HepG2 (cell line): ENCODE measurements around the gene C11orf68. TPM values are rescaled to one million over a fixed set of nuclear protein-coding genes. Genes with fewer than 3 reads are reported as not detected.
A peak's percentile ranks its signal among the peaks of the same experiment; 100 is the strongest.

Experiments
- ATAC-seq: fragments of 200-7000 bp; cut with Tn5 transposase; 3 replicates; pipeline ENCODE4 v1.9.1; 2020; ENCODE audit warnings: mild to moderate bottlenecking, moderate library complexity
- BruUV-seq: library from RNA; stranded (reverse); fragments of 400-500 nt; replicated peaks from 2 replicates; lab custom pipeline; 2021; lab: Mats Ljungman, UMichigan
- CTCF ChIA-PET: fragments of 300-600 bp; formaldehyde crosslinking; extraction: SDS; loops from one replicate; lab custom pipeline; 2021; ENCODE audit warnings: low total read pairs, inconsistent platforms, low intra/inter-chr PET ratio; lab: Yijun Ruan, JAX
- POLR2A ChIA-PET: fragments of 350-600 bp; sonication (Branson Sonifier 250); formaldehyde crosslinking; loops from one replicate; lab custom pipeline; 2020; ENCODE audit warnings: antibody characterized with exemption, inconsistent platforms; lab: Yijun Ruan, JAX
- DNase-seq: peaks from one replicate; pipeline ENCODE4 v3.0.0-alpha.2; 2015; ENCODE audit warnings: low spot score
- FAIRE-seq: peaks from 3 replicates; lab custom pipeline; 2011; peaks lifted over from hg19 to GRCh38; lab: Jason Lieb, UNC
- H2AFZ ChIP-seq: one replicate; pipeline ENCODE4 v1.6.1; 2011; ENCODE audit warnings: low read length, inconsistent platforms
- H3K27ac ChIP-seq: fragments of 300-600 bp; 3 replicates; pipeline ENCODE4 v1.8.0; 2011; ENCODE audit warnings: mixed run types, mild to moderate bottlenecking, mixed read lengths, low read length, inconsistent platforms; ENCODE audit not compliant: insufficient read depth; ENCODE audit errors: extremely low read length
- H3K27me3 ChIP-seq, 2 experiments: fragments of 200-600 bp in 1 of 2; 2 replicates in 1 of 2; 3 replicates in 1 of 2; pipeline versions ENCODE4 v1.6.0 to v1.8.0; 2011; ENCODE audit warnings: low read length in 2 of 2, mild to moderate bottlenecking in 2 of 2, moderate library complexity in 2 of 2, inconsistent platforms in 1 of 2; ENCODE audit not compliant: insufficient read depth in 2 of 2, control insufficient read depth in 1 of 2
- H3K36me3 ChIP-seq, 2 experiments: fragments of 200-600 bp in 1 of 2; replicated peaks in 1 of 2; 2 replicates in 1 of 2; 3 replicates in 1 of 2; pipeline versions ENCODE4 v1.5.1 to v1.8.0; 2011; ENCODE audit warnings: low read length in 2 of 2, inconsistent platforms in 1 of 2; ENCODE audit not compliant: insufficient read depth in 2 of 2, control insufficient read depth in 1 of 2
- H3K4me1 ChIP-seq: 2 replicates; pipeline ENCODE4 v1.5.1; 2012; ENCODE audit warnings: low read length, inconsistent platforms; ENCODE audit not compliant: insufficient read depth
- H3K4me2 ChIP-seq: 2 replicates; pipeline ENCODE4 v1.6.0; 2011; ENCODE audit warnings: low read depth, low read length, inconsistent platforms
- H3K4me3 ChIP-seq, 3 experiments: fragments of 200-600 bp in 1 of 3; sonication (generic), shearing (Covaris generic) in 1 of 3; replicated peaks in 1 of 3; 2 replicates each; pipeline ENCODE4 v1.5.1; 2011 to 2016; ENCODE audit warnings: low read length in 3 of 3, inconsistent platforms in 2 of 3, low read depth in 2 of 3, mild to moderate bottlenecking in 2 of 3, control low read depth in 1 of 3, mixed read lengths in 1 of 3; ENCODE audit not compliant: insufficient read depth in 1 of 3
- H3K79me2 ChIP-seq: one replicate; pipeline ENCODE4 v1.6.1; 2011; ENCODE audit warnings: low read length, inconsistent platforms; ENCODE audit not compliant: insufficient read depth
- H3K9ac ChIP-seq: 2 replicates; pipeline ENCODE4 v1.6.0; 2011; ENCODE audit warnings: mild to moderate bottlenecking, low read depth, low read length, inconsistent platforms; ENCODE audit not compliant: insufficient read depth
- H3K9me3 ChIP-seq: 2 replicates; pipeline ENCODE4 v1.5.1; 2012; ENCODE audit warnings: mild to moderate bottlenecking, low read length
- H4K20me1 ChIP-seq: 2 replicates; pipeline ENCODE4 v1.6.0; 2011; ENCODE audit warnings: inconsistent platforms, mild to moderate bottlenecking, low read length, moderate library complexity; ENCODE audit not compliant: insufficient read depth
- ATF1 ChIP-seq: IDR thresholded peaks from 2 replicates; pipeline ENCODE4 v1.6.1; 2016; ENCODE audit warnings: mild to moderate bottlenecking, control low read depth
- HES4 ChIP-seq: sonication (generic); formaldehyde crosslinking; IDR thresholded peaks from 2 replicates; pipeline ENCODE4 v1.9.0; 2021; ENCODE audit warnings: mild to moderate bottlenecking, missing genetic modification reagents, borderline replicate concordance
- JDP2 ChIP-seq: sonication (generic); formaldehyde crosslinking; IDR thresholded peaks from 2 replicates; pipeline ENCODE4 v1.8.1; 2022; ENCODE audit warnings: missing genetic modification reagents, borderline replicate concordance
- KDM5B ChIP-seq: sonication (generic); formaldehyde crosslinking; IDR thresholded peaks from 2 replicates; pipeline ENCODE4 v1.4.0; 2020; ENCODE audit warnings: missing genetic modification reagents, mild to moderate bottlenecking, borderline replicate concordance
- NRL ChIP-seq: sonication (generic); formaldehyde crosslinking; IDR thresholded peaks from 2 replicates; pipeline ENCODE4 v1.5.0; 2020; ENCODE audit warnings: missing genetic modification reagents, mild to moderate bottlenecking, moderate library complexity, borderline replicate concordance
- SIX4 ChIP-seq: sonication (generic); formaldehyde crosslinking; IDR thresholded peaks from 2 replicates; pipeline ENCODE4 v1.4.0; 2020; ENCODE audit warnings: missing genetic modification reagents
- SUZ12 ChIP-seq: fragments of 150-350 bp; IDR thresholded peaks from 2 replicates; pipeline ENCODE4 v1.6.1; 2014; ENCODE audit warnings: low read depth, low read length
- ZFY ChIP-seq: sonication (generic); formaldehyde crosslinking; IDR thresholded peaks from 2 replicates; pipeline ENCODE4 v1.4.0; 2020; ENCODE audit warnings: missing genetic modification reagents
- ZNF343 ChIP-seq: sonication (generic); formaldehyde crosslinking; IDR thresholded peaks from 2 replicates; pipeline ENCODE4 v1.4.0; 2020; ENCODE audit warnings: mild to moderate bottlenecking, missing genetic modification reagents
- ZNF629 ChIP-seq: sonication (generic); formaldehyde crosslinking; conservative IDR thresholded peaks from 2 replicates; pipeline ENCODE4 v1.5.0; 2020; ENCODE audit warnings: missing genetic modification reagents
- ZSCAN21 ChIP-seq: sonication (generic); formaldehyde crosslinking; IDR thresholded peaks from 2 replicates; pipeline ENCODE4 v1.8.0; 2022; ENCODE audit warnings: mild to moderate bottlenecking, missing genetic modification reagents, moderate library complexity, borderline replicate concordance
- WGBS: methylation state at CpG from one replicate; pipeline ENCODE4 v1.1.6; 2017; ENCODE audit warnings: low lambda C conversion rate; 5-methylcytosine and 5-hydroxymethylcytosine counted together
- in situ Hi-C: cut with HindIII; loops from 2 replicates; pipeline ENCODE4 v1.10.0; 2017; ENCODE audit warnings: low pct_unique_long_range_greater_than_20kb; ENCODE audit not compliant: extremely low pct_ligation_motif_present
- intact Hi-C: fragments of 100-400 bp; cut with micrococcal nuclease; formaldehyde crosslinking; loops from one replicate; pipeline ENCODE4 v1.10.0; 2022; ENCODE audit not compliant: unreplicated experiment
- polyA plus RNA-seq, 8 experiments: library from polyadenylated mRNA; depleted of rRNA in 3 of 8; stranded (reverse) in 7 of 8; unstranded in 1 of 8; fragments of >200 nt; fragmentation: Illumina TruSeq in 4 of 8; extraction: Trizol in 4 of 8; gene quantifications; 2 replicates each; pipeline versions ENCODE4 v1.2.1 to v1.2.3, GENCODE V29; 2011 to 2016; ENCODE audit warnings: low read depth in 4 of 8, missing spikeins in 1 of 8, mixed read lengths in 1 of 8; ENCODE audit not compliant: insufficient read depth in 1 of 8
- total RNA-seq, 5 experiments: library from RNA; depleted of rRNA; stranded (reverse); fragments of >200 nt; fragmentation: Illumina TruSeq; extraction: Trizol; gene quantifications; 2 replicates each; pipeline ENCODE4 v1.2.3, GENCODE V29; 2016; ENCODE audit warnings: low read depth in 1 of 5
- TF ChIP-seq, protein P1 (sequence below): sonication (generic); formaldehyde crosslinking; IDR thresholded peaks from 2 replicates; pipeline ENCODE4 v1.5.0; 2020; ENCODE audit warnings: missing genetic modification reagents
- TF ChIP-seq, protein P2 (sequence below): sonication (generic); formaldehyde crosslinking; IDR thresholded peaks from 2 replicates; pipeline ENCODE4 v1.4.0; 2020; ENCODE audit warnings: missing genetic modification reagents

Gene C11orf68
- total and polyA plus RNA-seq, 2 of the 13 experiments (the other 11 are each of a cell fraction or from before 2014, with no cell fraction given): 8.4 to 28.3 TPM

DNA sequence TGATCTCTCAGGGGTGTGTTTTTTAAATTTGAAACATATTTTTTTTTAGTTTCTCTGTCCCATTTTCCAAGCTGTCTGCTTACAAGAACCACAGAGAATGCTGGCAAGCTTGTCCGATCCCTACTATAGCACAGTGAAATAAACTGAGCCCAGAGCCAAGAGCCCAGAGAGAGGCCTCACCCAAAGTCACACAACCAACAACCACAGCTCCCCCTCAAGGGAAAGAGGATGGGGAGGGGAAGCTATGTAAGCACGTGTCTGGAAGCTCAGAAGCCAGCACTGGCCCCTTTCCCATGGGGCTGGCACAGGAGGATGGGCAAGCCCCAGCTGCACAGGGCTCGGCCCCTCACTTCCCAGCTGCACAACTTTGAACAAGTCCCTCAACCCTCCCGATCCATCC is 39.4 kb upstream of the C11orf68 start:
- Histone ChIP-seq H3K9me3 (no peaks in the 10 kb centered on the region), H3K4me3 (no peak overlapping the region), H3K4me1 (peaks cover 60% of the 10 kb centered on the region), H3K4me2 (no peak overlapping the region)
- 65% methylated on average over 4 of the region's 4 CpGs for WGBS
- TF ChIP-seq ZSCAN21 (CRISPR knock-in tag) (no peak), ZNF629 (CRISPR knock-in tag) (0 out of 2 replicates have a peak, but pooled peaks have one; percentile 9)
- TF ChIP-seq, all 625 proteins: peak for 1
- Histone ChIP-seq H4K20me1 (no peaks in the 10 kb centered on the region), H3K79me2 (peaks cover 15% of the 10 kb centered on the region), H3K27me3 (no peaks in the 10 kb centered on the region; a peak in 1 of 5 replicates), H2AFZ (no peak overlapping the region), H3K36me3 (no peaks in the 10 kb centered on the region), H3K27ac (no peak overlapping the region), H3K9ac (no peak overlapping the region)
- ChIA-PET POLR2A (interaction anchor here (1.3 kb wide), 1 partner anchor 70 kb away, joined by 5 read pairs; the partner anchor contains the start of gene FIBP), CTCF (no interaction called here)
- no peak for FAIRE-seq
- ATAC-seq: no peak
- in situ Hi-C loops: no loop called here
- no TSS peak for BruUV-seq
- intact Hi-C loops: no loop called here
- no peak for DNase-seq

DNA sequence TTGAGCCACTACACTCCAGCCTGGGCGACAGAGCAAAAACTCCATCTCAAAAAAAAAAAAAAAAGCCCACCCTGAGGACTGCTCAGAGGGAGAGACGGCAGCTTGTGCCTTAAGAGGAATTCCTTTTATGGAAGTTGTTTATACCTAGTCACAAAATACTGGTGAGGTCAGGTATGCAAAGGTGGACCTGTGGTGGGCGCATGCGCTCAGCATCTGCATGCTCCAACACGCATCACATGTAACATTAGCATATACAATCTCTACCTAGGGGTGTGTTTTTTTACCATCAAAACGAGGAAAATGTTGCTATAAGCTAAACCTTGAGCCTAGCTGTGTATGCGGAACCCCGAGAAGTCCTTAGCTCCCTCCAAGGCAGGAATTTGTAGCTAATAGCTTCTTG is 35.9 kb upstream of the C11orf68 start:
- H3K4me1 ChIP-seq: peaks cover 59% of the 10 kb centered on the region
- no peak for ATAC-seq
- no peaks in the 10 kb centered on the region for H3K9me3 ChIP-seq
- H3K9ac ChIP-seq: no peak overlapping the region
- TF ChIP-seq KDM5B (no peak), ZNF343 (CRISPR knock-in tag) (no peak), ATF1 (CRISPR knock-in tag) (no peak), ZFY (no peak), NRL (CRISPR knock-in tag) (no peak), HES4 (CRISPR knock-in tag) (no peak), SUZ12 (no peak), JDP2 (CRISPR knock-in tag) (no peak), SIX4 (CRISPR knock-in tag) (no peak)
- TF ChIP-seq, protein P1, sequence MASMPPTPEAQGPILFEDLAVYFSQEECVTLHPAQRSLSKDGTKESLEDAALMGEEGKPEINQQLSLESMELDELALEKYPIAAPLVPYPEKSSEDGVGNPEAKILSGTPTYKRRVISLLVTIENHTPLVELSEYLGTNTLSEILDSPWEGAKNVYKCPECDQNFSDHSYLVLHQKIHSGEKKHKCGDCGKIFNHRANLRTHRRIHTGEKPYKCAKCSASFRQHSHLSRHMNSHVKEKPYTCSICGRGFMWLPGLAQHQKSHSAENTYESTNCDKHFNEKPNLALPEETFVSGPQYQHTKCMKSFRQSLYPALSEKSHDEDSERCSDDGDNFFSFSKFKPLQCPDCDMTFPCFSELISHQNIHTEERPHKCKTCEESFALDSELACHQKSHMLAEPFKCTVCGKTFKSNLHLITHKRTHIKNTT (CRISPR knock-in tag): no peak
- TF ChIP-seq, protein P2, sequence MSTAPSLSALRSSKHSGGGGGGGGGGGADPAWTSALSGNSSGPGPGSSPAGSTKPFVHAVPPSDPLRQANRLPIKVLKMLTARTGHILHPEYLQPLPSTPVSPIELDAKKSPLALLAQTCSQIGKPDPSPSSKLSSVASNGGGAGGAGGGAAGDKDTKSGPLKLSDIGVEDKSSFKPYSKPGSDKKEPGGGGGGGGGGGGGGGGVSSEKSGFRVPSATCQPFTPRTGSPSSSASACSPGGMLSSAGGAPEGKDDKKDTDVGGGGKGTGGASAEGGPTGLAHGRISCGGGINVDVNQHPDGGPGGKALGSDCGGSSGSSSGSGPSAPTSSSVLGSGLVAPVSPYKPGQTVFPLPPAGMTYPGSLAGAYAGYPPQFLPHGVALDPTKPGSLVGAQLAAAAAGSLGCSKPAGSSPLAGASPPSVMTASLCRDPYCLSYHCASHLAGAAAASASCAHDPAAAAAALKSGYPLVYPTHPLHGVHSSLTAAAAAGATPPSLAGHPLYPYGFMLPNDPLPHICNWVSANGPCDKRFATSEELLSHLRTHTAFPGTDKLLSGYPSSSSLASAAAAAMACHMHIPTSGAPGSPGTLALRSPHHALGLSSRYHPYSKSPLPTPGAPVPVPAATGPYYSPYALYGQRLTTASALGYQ (CRISPR knock-in tag): no peak
- no peak for FAIRE-seq
- no peak overlapping the region for H2AFZ ChIP-seq
- H3K79me2 ChIP-seq: no peaks in the 10 kb centered on the region
- no peaks in the 10 kb centered on the region for H4K20me1 ChIP-seq
- H3K27ac ChIP-seq: no peak overlapping the region
- no peaks in the 10 kb centered on the region for H3K27me3 ChIP-seq
- H3K4me3 ChIP-seq: no peak overlapping the region
- no peak for DNase-seq
- no peaks in the 10 kb centered on the region for H3K36me3 ChIP-seq
- H3K4me2 ChIP-seq: no peak overlapping the region
- no TSS peak for BruUV-seq
- intact Hi-C loops: no loop called here
- ChIA-PET POLR2A (no interaction called here), CTCF (no interaction called here)
- in situ Hi-C loops: no loop called here
- 83% methylated on average over 8 of the region's 8 CpGs for WGBS
